Suprapubic skin (tissue), 3 donors: Measurements from ENCODE around the gene KRT81.

Experiments used
- CTCF ChIP-seq, 2 donors: fragments of 200-600 bp in 1 of 2; fragments of 450-650 bp in 1 of 2; sonication (generic) in 1 of 2; IDR thresholded peaks; one replicate each; pipeline ENCODE4 v1.5.1; 2016 to 2019; ENCODE audit warnings: antibody characterized with exemption in 2 of 2, mild to moderate bottlenecking in 1 of 2, moderate library complexity in 1 of 2
- EP300 ChIP-seq: sonication (generic); formaldehyde crosslinking; IDR thresholded peaks from one replicate; pipeline ENCODE4 v1.6.1; 2017; ENCODE audit warnings: antibody characterized with exemption
- POLR2A ChIP-seq, 2 donors: fragments of 450-650 bp; IDR thresholded peaks; one replicate each; pipeline ENCODE4 v1.6.1; 2017; ENCODE audit warnings: antibody characterized with exemption in 2 of 2, mild to moderate bottlenecking in 2 of 2, moderate library complexity in 2 of 2

GRCh38 chr12:52280796-52281560 lies 10.4 kb downstream of the KRT81 start:
- TF ChIP-seq CTCF (IDR thresholded peaks at IDR 0.05) = no peak
- no peak for TF ChIP-seq POLR2A (IDR thresholded peaks at IDR 0.05)
- TF ChIP-seq EP300 = peak; percentile 51
